Body of pancreas (tissue), 4 donors: ENCODE results near the gene PNPLA2. TPM values are rescaled to one million over a fixed set of nuclear protein-coding genes. Genes with fewer than 3 reads are reported as not detected.

Experiments used
- ATAC-seq: fragments of 150-250 bp; one replicate; pipeline ENCODE4 v1.9.1; 2016
- DNase-seq, 4 donors: peaks; one replicate each; pipeline ENCODE4 v3.0.0-alpha.2; 2019
- H3K27ac ChIP-seq, 4 donors: fragments of 200-600 bp; sonication (generic); 1 replicate in 3 of 4; 2 replicates in 1 of 4; pipeline versions ENCODE4 v1.5.1 to v1.6.1; 2016 to 2019; ENCODE audit warnings: mild to moderate bottlenecking in 1 of 4, mixed read lengths in 1 of 4, moderate library complexity in 1 of 4
- H3K27me3 ChIP-seq, 2 donors: fragments of 200-600 bp; sonication (generic); one replicate each; pipeline ENCODE4 v1.6.0; 2016; ENCODE audit warnings: mild to moderate bottlenecking in 1 of 2
- H3K36me3 ChIP-seq, 2 donors: fragments of 200-600 bp; sonication (generic); replicated peaks in 1 of 2; 2 replicates each; pipeline ENCODE4 v1.5.1; 2016; ENCODE audit warnings: low read depth in 2 of 2; ENCODE audit not compliant: insufficient read depth in 1 of 2
- H3K4me1 ChIP-seq: fragments of 200-600 bp; sonication (generic); one replicate; pipeline ENCODE4 v1.6.0; 2016
- H3K4me3 ChIP-seq, 2 donors: fragments of 200-600 bp; sonication (generic); 1 replicate in 1 of 2; 2 replicates in 1 of 2; pipeline ENCODE4 v1.5.1; 2016 to 2019
- H3K9me3 ChIP-seq, 3 donors: fragments of 200-600 bp; sonication (generic); 1 replicate in 2 of 3; 2 replicates in 1 of 3; pipeline ENCODE4 v1.5.1; 2016
- POLR2A ChIP-seq, 3 donors: fragments of 450-650 bp; IDR thresholded peaks; one replicate each; pipeline ENCODE4 v1.6.1; 2016; ENCODE audit warnings: antibody characterized with exemption in 3 of 3, mild to moderate bottlenecking in 2 of 3
- WGBS, 2 donors: methylation state at CpG; one replicate each; pipeline ENCODE4 v1.1.5; 2017; 5-methylcytosine and 5-hydroxymethylcytosine counted together
- intact Hi-C: fragments of 100-400 bp; cut with DNase I; formaldehyde crosslinking; loops from one replicate; pipeline ENCODE4 v1.15.1; 2023
- total RNA-seq, 2 donors: library from RNA; depleted of rRNA; stranded (reverse); fragments of >200 nt; gene quantifications; one replicate each; pipeline ENCODE4 v1.1.0, GENCODE V29; 2016
- TF ChIP-seq, protein P1 (sequence below), 7 experiments: fragments of 450-650 bp in 4 of 7; fragments of 200-600 bp in 3 of 7; sonication (generic) in 3 of 7; IDR thresholded peaks; one replicate each; pipeline ENCODE4 v1.5.1; 2016 to 2019; ENCODE audit warnings: antibody characterized with exemption in 7 of 7

The PNPLA2 gene
- total RNA-seq, 2 donors from 2014 or later: 72.1 to 351 TPM

DNA sequence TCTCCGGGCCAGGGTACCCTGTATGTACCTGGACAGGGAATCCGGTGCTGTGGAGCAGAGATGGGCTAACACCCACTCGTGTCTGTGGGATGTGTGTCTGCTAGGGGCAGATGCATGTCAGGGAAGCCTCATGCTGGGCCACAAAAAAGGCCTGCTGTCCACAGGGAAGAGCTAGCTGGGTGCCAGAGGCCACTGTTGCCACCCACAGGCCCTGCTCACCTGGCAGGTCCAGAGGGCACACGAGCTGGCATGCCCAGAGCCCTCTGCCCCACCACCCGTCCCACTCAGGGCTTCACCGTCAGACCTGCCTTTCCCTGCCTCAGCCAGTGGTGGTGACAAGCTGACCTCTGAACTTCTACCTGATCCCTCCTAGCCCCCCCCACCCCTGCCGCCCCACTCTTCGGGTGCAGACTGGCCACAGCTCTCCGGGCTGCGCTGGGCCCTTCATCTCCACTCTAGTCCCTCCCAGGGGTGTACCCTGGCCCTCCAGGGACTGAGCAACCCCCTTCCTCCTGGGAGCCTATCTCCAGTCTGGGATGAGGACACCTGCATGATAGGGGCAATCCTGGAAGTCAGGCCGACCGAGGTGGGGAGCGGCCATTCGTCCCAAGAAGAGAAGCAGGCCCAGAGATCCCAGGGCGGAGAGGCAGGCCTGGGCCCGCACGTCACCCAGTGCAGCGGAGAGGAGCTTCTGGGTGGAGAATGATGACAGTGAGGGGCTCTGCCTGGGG lies 22.0 kb upstream of the PNPLA2 start:
- intact Hi-C loops: no loop called here
- Histone ChIP-seq H3K36me3 (peaks cover 0 to 4% of the 10 kb centered on the region in 2 donors), H3K4me1 (peaks cover 59% of the 10 kb centered on the region), H3K4me3 (peak overlapping the region in 1 of 2 donors; percentile 51), H3K27me3 (no peaks in the 10 kb centered on the region), H3K9me3 (no peaks in the 10 kb centered on the region), H3K27ac (peak overlapping the region; percentile 93 to 98 (median 97))
- WGBS, 2 donors: 5 to 12% methylated on average over 4 to 17 of the region's 18 CpGs
- TF ChIP-seq, protein P1, sequence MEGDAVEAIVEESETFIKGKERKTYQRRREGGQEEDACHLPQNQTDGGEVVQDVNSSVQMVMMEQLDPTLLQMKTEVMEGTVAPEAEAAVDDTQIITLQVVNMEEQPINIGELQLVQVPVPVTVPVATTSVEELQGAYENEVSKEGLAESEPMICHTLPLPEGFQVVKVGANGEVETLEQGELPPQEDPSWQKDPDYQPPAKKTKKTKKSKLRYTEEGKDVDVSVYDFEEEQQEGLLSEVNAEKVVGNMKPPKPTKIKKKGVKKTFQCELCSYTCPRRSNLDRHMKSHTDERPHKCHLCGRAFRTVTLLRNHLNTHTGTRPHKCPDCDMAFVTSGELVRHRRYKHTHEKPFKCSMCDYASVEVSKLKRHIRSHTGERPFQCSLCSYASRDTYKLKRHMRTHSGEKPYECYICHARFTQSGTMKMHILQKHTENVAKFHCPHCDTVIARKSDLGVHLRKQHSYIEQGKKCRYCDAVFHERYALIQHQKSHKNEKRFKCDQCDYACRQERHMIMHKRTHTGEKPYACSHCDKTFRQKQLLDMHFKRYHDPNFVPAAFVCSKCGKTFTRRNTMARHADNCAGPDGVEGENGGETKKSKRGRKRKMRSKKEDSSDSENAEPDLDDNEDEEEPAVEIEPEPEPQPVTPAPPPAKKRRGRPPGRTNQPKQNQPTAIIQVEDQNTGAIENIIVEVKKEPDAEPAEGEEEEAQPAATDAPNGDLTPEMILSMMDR (IDR thresholded peaks at IDR 0.05): no peak
- no peak for TF ChIP-seq POLR2A (IDR thresholded peaks at IDR 0.05)
- DNase-seq (peak in 2 of 4 donors; percentile 44 to 47), ATAC-seq (no peak)

DNA sequence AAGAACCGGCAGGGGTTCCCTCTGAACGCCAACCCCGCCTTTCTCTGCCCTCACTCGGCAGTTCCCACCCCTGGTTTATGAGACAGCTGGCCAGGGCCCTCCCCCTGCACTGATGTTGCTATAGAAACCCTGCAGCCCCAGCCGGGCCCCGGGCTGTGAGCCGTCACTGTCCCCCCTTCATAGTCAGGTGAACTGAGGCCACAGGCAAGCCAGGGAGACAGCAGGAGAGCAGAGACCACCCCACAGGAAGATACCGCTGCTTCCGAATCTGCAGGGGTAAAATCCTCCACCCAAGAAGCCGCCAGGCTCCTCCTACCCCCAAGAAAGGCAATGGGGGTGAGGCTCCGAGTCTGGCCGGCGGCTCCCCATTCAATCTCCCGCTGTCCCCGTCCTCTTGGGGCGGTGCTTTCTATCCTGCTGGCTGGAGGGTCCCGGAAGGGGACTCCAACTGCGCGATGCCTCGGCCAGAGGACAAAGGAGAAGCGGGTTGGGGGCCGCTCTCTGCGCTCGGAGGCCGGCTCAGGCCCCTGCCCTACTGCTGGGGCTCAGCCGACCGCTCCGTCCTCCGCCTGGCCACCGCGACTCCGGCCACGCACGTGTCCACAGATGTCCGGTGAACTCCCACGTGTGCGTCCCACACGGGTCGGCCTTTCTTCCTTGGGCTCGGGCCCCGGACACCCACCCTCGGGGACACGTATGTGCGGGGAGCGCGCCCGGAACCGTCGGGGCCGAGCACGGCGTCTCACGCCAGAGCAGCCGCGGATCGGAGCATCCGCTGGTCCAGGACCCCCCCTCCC lies 21.2 kb upstream of the PNPLA2 start:
- peaks cover 56% of the 10 kb centered on the region for H3K4me1 ChIP-seq

DNA sequence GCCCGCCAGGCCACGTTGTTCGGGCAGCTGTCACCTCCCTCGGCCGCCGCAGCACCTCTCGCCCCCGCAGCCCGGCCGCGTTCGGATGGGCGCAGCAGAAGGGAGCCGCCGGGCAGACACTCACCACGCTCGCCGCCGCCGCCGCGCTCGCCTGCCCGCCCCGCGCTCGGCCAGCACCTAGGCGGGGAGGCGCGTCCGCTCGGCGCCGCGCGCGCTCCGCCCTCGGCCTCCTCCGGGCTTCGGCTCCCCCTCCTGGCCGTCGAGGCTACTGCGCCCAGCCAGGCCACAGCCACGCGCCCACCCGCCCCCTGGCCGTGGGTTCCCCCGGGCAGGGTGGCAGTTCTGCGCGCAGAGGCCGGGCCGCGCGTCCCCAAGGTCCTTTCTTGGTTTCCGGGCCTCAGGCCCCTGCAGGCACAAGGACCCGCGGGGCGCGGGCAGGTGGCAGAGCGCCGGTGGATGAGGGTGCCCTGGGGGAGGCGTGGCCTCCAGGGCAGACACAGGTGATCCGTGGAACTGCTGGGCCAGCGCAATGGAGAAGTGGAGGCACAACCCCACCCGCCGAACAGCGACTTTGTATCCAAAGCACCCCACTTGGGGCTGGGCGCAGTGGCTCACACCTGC lies 20.5 kb upstream of the PNPLA2 start, which contains the start of gene SLC25A22:
TSS of gene SLC25A22 (minus strand) at position 189 of the 621 bp plus-strand sequence. CDS start 3,275 bp downstream, outside the sequence.
- ATAC-seq (peak; percentile 66), DNase-seq (peak; percentile 77 to 85 (median 80))
- WGBS, 2 donors: 2% methylated on average over 69 of the region's 69 CpGs; no CpG with 5 or more reads in 1 of the 2 donors
- TF ChIP-seq POLR2A (IDR thresholded peaks at IDR 0.05): no peak
- TF ChIP-seq, protein P1 (IDR thresholded peaks at IDR 0.05): peak; percentile 62 to 95 (median 83)
- H3K36me3 ChIP-seq: no peaks in the 10 kb centered on the region
- H3K9me3 ChIP-seq: no peaks in the 10 kb centered on the region
- no peaks in the 10 kb centered on the region for H3K27me3 ChIP-seq
- H3K4me1 ChIP-seq: peaks cover 49% of the 10 kb centered on the region
- intact Hi-C loops: no loop called here
- H3K27ac ChIP-seq: peak within 1 kb of the TSS; percentile 93 to 98 (median 97)
- peak within 1 kb of the TSS; percentile 47 to 51 for H3K4me3 ChIP-seq

More for the DNA sequence above, 21.2 kb upstream of the PNPLA2 start:
- Histone ChIP-seq H3K27me3 (no peaks in the 10 kb centered on the region), H3K4me3 (peak overlapping the region; percentile 47 to 51), H3K9me3 (no peaks in the 10 kb centered on the region), H3K27ac (peak overlapping the region; percentile 93 to 98 (median 97)), H3K36me3 (no peaks in the 10 kb centered on the region)
- no peak for TF ChIP-seq POLR2A (IDR thresholded peaks at IDR 0.05)
- TF ChIP-seq, protein P1 (IDR thresholded peaks at IDR 0.05): no peak
- WGBS, 2 donors: 0 to 3% methylated on average over 7 to 57 of the region's 57 CpGs
- peak; percentile 53 to 78 (median 72) for DNase-seq
- peak; percentile 4 for ATAC-seq
- intact Hi-C loops: no loop called here

DNA sequence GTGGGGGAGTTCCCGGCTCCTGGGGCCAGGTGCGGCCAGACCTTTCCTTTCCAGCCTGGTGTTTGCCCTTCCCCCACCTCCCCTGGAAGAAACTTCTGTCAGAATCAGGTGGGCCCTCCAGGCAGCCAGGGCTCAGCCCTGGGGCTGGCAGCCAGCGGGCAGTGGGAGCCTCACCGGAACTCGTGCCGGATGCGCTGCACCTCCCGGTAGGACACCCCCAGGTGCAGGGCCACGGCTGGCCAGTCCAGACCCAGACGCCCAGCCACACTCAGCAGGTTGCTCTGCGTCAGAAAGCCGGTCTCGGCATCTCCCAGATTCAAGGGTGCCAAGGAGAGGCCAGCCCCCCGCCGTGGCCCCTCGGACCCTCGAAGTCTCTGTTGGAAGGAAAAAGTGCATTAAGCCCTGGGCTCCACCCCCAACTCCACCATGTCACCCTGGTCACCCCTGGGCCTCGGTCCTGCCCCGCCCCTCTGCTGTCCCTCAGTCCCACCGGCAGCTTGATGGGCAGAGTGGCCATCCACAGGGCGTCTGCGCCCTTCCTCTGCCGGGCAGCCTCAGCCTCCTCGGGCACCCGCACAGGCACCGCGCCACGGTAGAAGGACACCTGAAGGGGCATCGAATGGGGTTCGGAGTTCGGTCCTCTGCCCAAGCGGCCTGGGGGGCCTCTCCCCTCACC lies 18.9 kb upstream of the PNPLA2 start:
- peaks cover 49% of the 10 kb centered on the region for H3K4me1 ChIP-seq
- no peaks in the 10 kb centered on the region for H3K9me3 ChIP-seq
- DNase-seq (no peak), ATAC-seq (no peak)
- H3K4me3 ChIP-seq: no peak overlapping the region
- no peaks in the 10 kb centered on the region for H3K36me3 ChIP-seq
- intact Hi-C loops: no loop called here
- TF ChIP-seq, protein P1 (IDR thresholded peaks at IDR 0.05): no peak
- TF ChIP-seq POLR2A (IDR thresholded peaks at IDR 0.05): no peak
- H3K27me3 ChIP-seq: no peaks in the 10 kb centered on the region
- no peak overlapping the region for H3K27ac ChIP-seq
- WGBS, 2 donors: 86 to 88% methylated on average over 16 to 31 of the region's 32 CpGs
